LNCaP clone FGC (cell line): ENCODE measurements around the gene PPIE.

Experiments
- DNase-seq: peaks from one replicate; pipeline ENCODE4 v3.0.0-alpha.2; 2011; ENCODE audit warnings: low read depth
- H3K4me3 ChIP-seq: 2 replicates; pipeline ENCODE4 v1.5.1; 2011; ENCODE audit warnings: mild to moderate bottlenecking, low read depth, low read length, control low read depth
- CTCF ChIP-seq: IDR thresholded peaks from 2 replicates; pipeline ENCODE4 v1.5.1; 2012; ENCODE audit warnings: mild to moderate bottlenecking; ENCODE audit not compliant: control insufficient read depth, insufficient read depth; ENCODE audit errors: extremely low read depth

PPIE gene

GRCh38 chr1:39738622-39739366 lies at the start of gene PPIE:
Gene PPIE (plus strand): TSS chr1:39738882. CDS start chr1:39738901, 19 bp downstream.
- peak; percentile 57 for DNase-seq
- peak within 1 kb of the TSS; percentile 77 for H3K4me3 ChIP-seq
- TF ChIP-seq CTCF = no peak

- no peak overlapping the region for H3K4me3 ChIP-seq
- TF ChIP-seq CTCF = no peak
- no peak for DNase-seq
Observed at GRCh38 chr1:39689214-39689613, 49.5 kb upstream of the PPIE start.

GRCh38 chr1:39689635-39690034 lies 49.0 kb upstream of the PPIE start:
- TF ChIP-seq CTCF = no peak
- H3K4me3 ChIP-seq = no peak overlapping the region
- DNase-seq = no peak

GRCh38 chr1:39690225-39690624 lies 48.5 kb upstream of the PPIE start:
- no peak for TF ChIP-seq CTCF
- no peak for DNase-seq
- no peak overlapping the region for H3K4me3 ChIP-seq

- DNase-seq = no peak
- no peak for TF ChIP-seq CTCF
- H3K4me3 ChIP-seq = peak overlapping the region; percentile 41
Observed at GRCh38 chr1:39690794-39691382, 47.8 kb upstream of the PPIE start.

- no peak for TF ChIP-seq CTCF
- peak; percentile 75 for DNase-seq
- H3K4me3 ChIP-seq = peak within 1 kb of the TSS; percentile 41
Observed at GRCh38 chr1:39691383-39692151, 47.1 kb upstream of the PPIE start, which contains the start of gene HPCAL4. Gene HPCAL4 (minus strand): TSS chr1:39691433. CDS start chr1:39684603, 6,830 bp downstream.
